Measurements from ENCODE around the gene CYB5B. TPM values are rescaled to one million over a fixed set of nuclear protein-coding genes. Genes with fewer than 3 reads are reported as not detected.

CYB5B gene
- total RNA-seq, 1 experiment from 2014 or later: 355 TPM

GRCh38 chr16:69434066-69434465 is 9.6 kb downstream of the CYB5B start:
- no peak for TF ChIP-seq CTCF (IDR thresholded peaks at IDR 0.05; ENCODE audit: insufficient read depth in 1 of 2, low read depth in 1 of 2, low read length in 1 of 2, severe bottlenecking in 1 of 2, unreplicated experiment in 1 of 2)
- Histone ChIP-seq H3K27me3 (replicated peaks; ENCODE audit: control insufficient read depth, insufficient read depth, low read length) (no peaks in the 10 kb centered on the region), H3K36me3 (ENCODE audit: control insufficient read depth, insufficient read depth, low read length) (peaks cover 3% of the 10 kb centered on the region; the same call in 1 of the 2 replicates), H3K4me1 (peaks cover 34% of the 10 kb centered on the region), H3K4me3 (ENCODE audit: low read depth, low read length) (no peak overlapping the region), H3K9me3 (no peaks in the 10 kb centered on the region)
- Mint-ChIP-seq H3K4me1 (ENCODE audit: low read depth, unreplicated experiment) (peaks cover 41% of the 10 kb centered on the region), H3K4me3 (ENCODE audit: unreplicated experiment) (no peak overlapping the region), H3K27ac (ENCODE audit: unreplicated experiment) (no peak overlapping the region), H3K27me3 (ENCODE audit: insufficient read depth, unreplicated experiment) (no peaks in the 10 kb centered on the region), H3K36me3 (ENCODE audit: insufficient read depth, unreplicated experiment) (peaks cover 78% of the 10 kb centered on the region), H3K9me3 (ENCODE audit: unreplicated experiment) (peaks cover 5% of the 10 kb centered on the region)
- ChIA-PET CTCF (no interaction called here), POLR2A (no interaction called here)
- intact Hi-C loops (cut with micrococcal nuclease; ENCODE audit: unreplicated experiment): no loop called here
- BruUV-seq (replicated peaks): no TSS peak
- DNase-seq: no peak

GRCh38 chr16:69435977-69436820 is 11.8 kb downstream of the CYB5B start:
- BruUV-seq (replicated peaks): no TSS peak
- intact Hi-C loops (cut with micrococcal nuclease; ENCODE audit: unreplicated experiment): no loop called here
- Histone ChIP-seq H3K4me1 (peaks cover 34% of the 10 kb centered on the region), H3K9me3 (no peaks in the 10 kb centered on the region), H3K27me3 (replicated peaks; ENCODE audit: control insufficient read depth, insufficient read depth, low read length) (no peaks in the 10 kb centered on the region), H3K36me3 (ENCODE audit: control insufficient read depth, insufficient read depth, low read length) (no peaks in the 10 kb centered on the region; the same call in 1 of the 2 replicates), H3K4me3 (ENCODE audit: low read depth, low read length) (no peak overlapping the region)
- CTCF ChIA-PET: no interaction called here
- DNase-seq: peak in 1 of 2 experiments; percentile 41
- POLR2A ChIA-PET: no interaction called here
- Mint-ChIP-seq H3K27me3 (ENCODE audit: insufficient read depth, unreplicated experiment) (no peaks in the 10 kb centered on the region), H3K27ac (ENCODE audit: unreplicated experiment) (peak overlapping the region; percentile 20), H3K36me3 (ENCODE audit: insufficient read depth, unreplicated experiment) (peaks cover 71% of the 10 kb centered on the region), H3K9me3 (ENCODE audit: unreplicated experiment) (no peaks in the 10 kb centered on the region), H3K4me1 (ENCODE audit: low read depth, unreplicated experiment) (peaks cover 41% of the 10 kb centered on the region), H3K4me3 (ENCODE audit: unreplicated experiment) (no peak overlapping the region)
- no peak for TF ChIP-seq CTCF (IDR thresholded peaks at IDR 0.05; ENCODE audit: insufficient read depth in 1 of 2, low read depth in 1 of 2, low read length in 1 of 2, severe bottlenecking in 1 of 2, unreplicated experiment in 1 of 2)

GRCh38 chr16:69436896-69437295 is 12.5 kb downstream of the CYB5B start:
- Mint-ChIP-seq H3K36me3 (ENCODE audit: insufficient read depth, unreplicated experiment) (peaks cover 69% of the 10 kb centered on the region), H3K27me3 (ENCODE audit: insufficient read depth, unreplicated experiment) (no peaks in the 10 kb centered on the region), H3K4me1 (ENCODE audit: low read depth, unreplicated experiment) (peaks cover 41% of the 10 kb centered on the region), H3K4me3 (ENCODE audit: unreplicated experiment) (no peak overlapping the region), H3K9me3 (ENCODE audit: unreplicated experiment) (no peaks in the 10 kb centered on the region), H3K27ac (ENCODE audit: unreplicated experiment) (peak overlapping the region; percentile 20)
- POLR2A ChIA-PET: no interaction called here
- CTCF ChIA-PET: no interaction called here
- intact Hi-C loops (cut with micrococcal nuclease; ENCODE audit: unreplicated experiment): no loop called here
- BruUV-seq (replicated peaks): no TSS peak
- no peak for DNase-seq
- H3K27me3 ChIP-seq (replicated peaks; ENCODE audit: control insufficient read depth, insufficient read depth, low read length): no peaks in the 10 kb centered on the region
- no peak for TF ChIP-seq CTCF (IDR thresholded peaks at IDR 0.05; ENCODE audit: insufficient read depth in 1 of 2, low read depth in 1 of 2, low read length in 1 of 2, severe bottlenecking in 1 of 2, unreplicated experiment in 1 of 2)
- H3K9me3 ChIP-seq: no peaks in the 10 kb centered on the region
- peaks cover 34% of the 10 kb centered on the region for H3K4me1 ChIP-seq
- H3K4me3 ChIP-seq (ENCODE audit: low read depth, low read length): no peak overlapping the region
- H3K36me3 ChIP-seq (ENCODE audit: control insufficient read depth, insufficient read depth, low read length): no peaks in the 10 kb centered on the region; the same call in 1 of the 2 replicates
